NOMO-1 treated with dmso at 0.1 percent for 144 hours (cell line): ENCODE measurements around the gene RPS18.
A peak's percentile ranks its signal among the peaks of the same experiment; 100 is the strongest.
"Not testable (repeated sequence)": the region's sequence is repeated elsewhere in the genome, so short reads cannot be mapped to it uniquely, and the experiment has no call there.

Experiments
- DNase-seq: peaks from one replicate; lab custom pipeline; 2025; ENCODE audit not compliant: unreplicated experiment; lab: John Stamatoyannopoulos, UW

Gene RPS18

DNA sequence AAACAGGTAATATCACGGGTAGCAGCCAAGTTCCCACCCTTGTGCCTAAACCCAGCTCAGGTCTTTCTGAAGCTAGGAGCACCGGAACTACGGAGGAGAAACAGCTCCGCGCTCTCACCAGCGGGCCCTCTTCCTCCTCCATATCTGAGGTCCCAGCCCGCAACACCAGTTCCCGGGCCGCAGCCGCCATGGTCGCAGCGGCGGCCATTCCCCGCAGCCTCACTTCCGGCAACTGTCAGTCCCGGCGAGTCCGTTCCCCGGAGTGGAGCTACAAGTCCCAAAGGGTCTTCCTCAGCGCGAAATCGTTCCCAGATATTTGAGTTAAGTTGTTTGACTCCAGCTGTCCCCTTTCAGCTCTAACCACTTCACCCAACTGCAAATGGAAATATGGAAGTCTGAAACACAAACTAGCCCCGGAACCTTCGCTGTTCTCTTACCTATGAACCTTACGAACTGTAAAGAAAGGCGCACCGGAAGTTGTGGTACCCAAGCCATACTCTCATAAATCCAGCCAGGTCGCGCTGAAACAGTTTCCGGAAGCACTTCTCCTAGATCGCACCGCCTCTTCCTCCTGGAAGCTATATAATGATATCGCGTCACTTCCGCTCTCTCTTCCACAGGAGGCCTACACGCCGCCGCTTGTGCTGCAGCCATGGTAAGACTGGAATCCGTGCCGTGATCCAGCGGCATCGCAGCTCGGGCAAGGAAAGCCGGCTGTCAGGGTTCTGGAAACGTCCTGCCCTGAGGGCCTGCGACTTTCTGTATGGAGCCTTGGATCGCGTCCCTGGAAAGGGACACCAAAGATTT, at the start of gene RPS18, which contains the start of gene VPS52:
Gene RPS18, plus strand, starts transcription at position 608 of the 807 bp plus-strand sequence. Its CDS starts 45 bp downstream, at position 653.
Gene VPS52, minus strand, starts transcription at position 409 of the 807 bp plus-strand sequence. Its CDS starts 201 bp downstream, at position 208.
- peak; percentile 91 for DNase-seq

- DNase-seq = not testable (repeated sequence)
Measured at GRCh38 chr6:33226503-33227120, 45.3 kb upstream of the RPS18 start.

- no peak for DNase-seq
Measured at GRCh38 chr6:33235221-33235634, 36.6 kb upstream of the RPS18 start.

DNA sequence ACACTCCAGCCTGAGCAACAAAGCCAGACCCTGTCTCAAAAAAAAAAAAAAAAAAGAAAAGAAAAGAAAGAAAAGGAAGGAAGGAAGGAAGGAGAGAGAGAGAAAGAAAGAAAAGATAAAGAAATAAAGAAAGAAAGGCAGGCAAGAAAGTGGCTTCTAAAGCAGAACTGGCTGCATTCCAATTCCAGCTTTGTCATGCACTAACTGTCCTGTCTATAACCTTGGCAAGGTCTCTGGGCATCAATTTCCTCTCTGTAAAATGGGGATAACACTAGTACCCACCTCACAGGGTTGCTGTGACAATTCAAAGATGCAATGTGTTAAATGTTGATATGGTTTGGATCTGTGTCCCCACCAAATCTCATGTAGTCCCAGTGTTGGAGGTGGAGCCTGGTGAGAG, 35.5 kb upstream of the RPS18 start:
- DNase-seq = no peak

DNA sequence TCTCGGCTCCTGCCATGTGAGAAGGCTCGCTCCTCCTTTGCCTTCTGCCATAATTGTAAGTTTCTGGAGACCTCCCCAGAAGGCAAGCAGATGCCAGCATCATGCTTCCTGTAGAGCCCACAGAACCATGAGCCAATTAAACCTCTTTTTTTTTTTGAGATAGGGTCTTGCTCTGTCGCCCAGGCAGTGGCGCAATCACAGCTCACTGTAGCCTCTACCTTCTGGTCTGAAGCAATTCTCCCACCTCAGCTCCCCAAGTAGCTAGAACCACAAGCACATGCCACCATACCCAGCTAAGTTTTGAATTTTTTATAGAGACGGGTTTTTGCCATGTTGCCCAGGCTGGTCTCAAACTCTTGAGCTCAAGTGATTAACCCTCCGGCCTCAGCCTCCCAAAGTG, 35.0 kb upstream of the RPS18 start:
- no peak for DNase-seq

- no peak for DNase-seq
Measured at GRCh38 chr6:33237741-33238140, 34.1 kb upstream of the RPS18 start.

DNA sequence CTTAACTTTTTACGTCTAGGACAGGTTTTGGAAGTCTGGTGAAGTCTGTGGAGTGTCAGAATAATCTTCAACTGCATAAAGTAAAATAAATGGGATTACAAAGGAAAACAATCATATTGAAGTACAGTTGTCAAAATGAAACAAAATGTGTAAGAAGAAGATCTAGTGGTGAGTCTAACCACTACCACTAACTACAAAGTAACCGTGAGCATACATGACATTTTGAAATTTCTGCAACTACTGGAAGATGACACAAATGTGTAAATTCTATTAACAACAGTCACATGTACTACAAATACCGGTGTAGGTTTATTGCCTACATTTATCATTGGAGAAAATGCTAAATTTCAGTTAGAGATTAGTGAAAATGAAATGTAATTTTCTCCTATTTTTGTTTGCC, 29.9 kb upstream of the RPS18 start:
- no peak for DNase-seq

GRCh38 chr6:33243476-33243875, 28.4 kb upstream of the RPS18 start:
- no peak for DNase-seq

DNA sequence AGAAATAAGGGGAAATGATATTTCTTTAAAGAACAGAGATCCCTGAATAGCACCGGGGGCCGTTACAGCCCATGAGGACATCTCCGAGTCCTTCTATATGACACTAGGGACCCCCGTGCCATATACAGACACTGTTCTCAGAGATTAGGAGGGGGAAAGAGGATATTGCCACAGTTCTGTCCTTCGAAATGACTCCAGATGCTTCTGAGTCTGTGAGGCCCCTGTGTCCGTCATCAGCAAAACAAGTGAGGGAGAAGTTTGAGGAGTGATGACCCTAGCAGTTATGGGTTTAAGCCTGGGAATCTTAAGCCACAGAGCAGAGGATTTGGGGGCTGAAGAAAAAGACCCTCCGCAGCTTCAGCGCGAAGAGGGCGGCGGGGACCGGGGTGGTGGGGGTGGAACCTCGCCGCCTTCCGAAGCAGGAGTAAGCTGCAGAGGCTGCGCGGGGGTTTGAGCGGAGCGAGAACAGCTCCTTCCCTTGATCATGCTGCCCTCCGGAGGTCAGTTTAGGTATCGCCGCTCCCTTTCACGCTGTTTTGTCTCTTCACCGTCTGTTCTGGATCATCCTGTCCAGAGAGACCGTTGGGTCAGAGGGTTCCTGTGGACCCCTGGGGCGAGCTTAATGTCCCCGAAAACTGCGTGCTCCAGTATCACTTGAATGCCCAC, 23.8 kb upstream of the RPS18 start:
- DNase-seq = peak; percentile 66

DNA sequence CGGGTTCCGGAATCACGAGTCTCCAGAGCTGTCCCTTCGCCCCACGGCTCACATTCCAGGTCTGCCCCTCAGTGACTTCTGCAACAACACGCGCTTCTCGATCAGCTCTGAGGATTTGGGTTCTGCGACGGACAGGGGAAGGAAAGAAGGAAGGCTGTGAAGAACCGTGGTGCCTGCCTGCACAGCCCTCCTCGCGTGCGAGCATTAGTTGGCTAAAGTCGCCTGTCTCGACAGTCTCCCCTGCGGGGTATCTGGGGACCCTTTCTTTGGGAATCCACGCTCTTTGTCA, 23.3 kb upstream of the RPS18 start:
- no peak for DNase-seq

DNA sequence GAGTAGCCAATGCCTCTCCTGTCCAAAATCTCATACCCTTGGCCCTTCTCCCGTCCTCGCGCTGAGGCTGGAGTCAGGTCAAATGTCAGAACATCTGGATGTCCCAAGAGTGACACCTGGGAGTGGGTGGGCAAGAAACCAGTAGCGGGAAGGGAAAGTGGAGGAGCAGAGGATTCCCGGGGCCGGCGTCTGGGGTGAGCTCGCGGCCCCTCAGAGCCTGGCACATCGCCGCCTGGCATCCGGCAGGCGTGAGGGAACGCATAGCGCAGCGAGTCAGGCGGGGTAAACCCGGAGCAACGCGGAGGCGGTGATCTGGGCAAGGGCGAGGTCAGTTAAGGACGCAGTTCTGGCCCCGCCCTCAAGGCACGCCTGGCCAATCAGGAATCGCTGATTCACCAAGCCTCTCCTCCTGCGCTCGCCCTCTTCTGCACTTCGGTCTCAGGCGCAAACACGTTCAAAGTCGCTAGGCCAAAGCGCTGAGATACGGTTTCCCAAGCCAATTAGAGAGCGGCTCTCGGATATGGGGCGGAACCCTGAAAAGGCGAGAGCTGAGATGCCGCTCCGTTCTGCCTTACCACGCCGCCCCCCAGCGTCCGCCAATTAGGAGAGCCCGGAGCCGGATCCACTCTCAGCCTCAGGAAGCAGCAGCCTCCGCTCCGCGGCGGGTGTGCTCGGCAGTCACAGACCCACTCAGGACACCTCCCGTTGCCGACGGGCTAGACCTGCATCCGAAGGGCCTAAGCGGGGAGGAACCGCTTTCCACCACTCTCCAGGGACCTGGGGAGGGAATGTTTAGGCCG, 22.7 kb upstream of the RPS18 start:
- DNase-seq = peak; percentile 99

DNA sequence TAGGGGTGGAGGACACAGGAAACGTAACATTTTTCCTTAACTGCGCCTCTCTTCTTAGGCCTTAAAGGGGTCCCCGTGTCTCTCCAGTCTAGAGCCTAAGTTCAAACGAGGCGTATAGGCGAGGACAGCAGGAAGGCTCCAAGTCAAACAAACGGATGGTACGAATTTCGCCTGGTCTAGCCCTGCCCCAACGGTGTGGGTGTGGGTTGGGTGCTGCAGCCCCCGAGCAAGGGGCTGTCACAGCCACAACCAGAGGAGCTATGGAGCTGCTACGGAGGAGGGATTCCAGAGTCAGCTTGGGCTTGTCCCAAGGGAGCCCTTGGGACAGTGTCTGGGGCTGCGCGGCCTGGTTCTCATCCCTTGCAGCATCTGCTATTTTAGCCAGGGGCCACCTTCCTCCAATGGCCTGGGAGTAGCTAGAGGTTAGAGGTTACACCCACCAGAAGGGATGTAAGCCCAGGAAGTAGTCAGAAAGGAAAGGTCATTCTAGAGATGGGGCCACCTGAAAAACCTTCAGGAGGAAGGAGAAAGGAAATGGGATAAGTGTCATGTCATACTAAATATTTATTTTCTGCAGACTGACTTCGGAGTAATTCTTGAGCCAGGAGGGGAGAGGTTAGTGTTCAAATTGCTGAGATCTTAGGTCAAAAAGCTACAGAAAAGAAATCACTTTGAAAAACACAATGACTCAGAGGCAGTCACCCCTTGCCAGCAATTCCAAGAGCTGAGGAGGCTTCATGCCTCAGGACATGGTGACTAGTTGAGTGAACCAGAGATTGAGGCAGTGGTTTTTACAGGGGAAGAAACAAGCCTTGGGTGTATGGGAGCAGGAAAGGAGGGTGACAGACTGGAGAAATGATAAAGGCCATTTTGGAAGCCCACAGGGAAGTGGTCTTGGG, 21.9 kb upstream of the RPS18 start:
- no peak for DNase-seq

GRCh38 chr6:33250731-33251130, 21.1 kb upstream of the RPS18 start:
- DNase-seq = no peak

DNA sequence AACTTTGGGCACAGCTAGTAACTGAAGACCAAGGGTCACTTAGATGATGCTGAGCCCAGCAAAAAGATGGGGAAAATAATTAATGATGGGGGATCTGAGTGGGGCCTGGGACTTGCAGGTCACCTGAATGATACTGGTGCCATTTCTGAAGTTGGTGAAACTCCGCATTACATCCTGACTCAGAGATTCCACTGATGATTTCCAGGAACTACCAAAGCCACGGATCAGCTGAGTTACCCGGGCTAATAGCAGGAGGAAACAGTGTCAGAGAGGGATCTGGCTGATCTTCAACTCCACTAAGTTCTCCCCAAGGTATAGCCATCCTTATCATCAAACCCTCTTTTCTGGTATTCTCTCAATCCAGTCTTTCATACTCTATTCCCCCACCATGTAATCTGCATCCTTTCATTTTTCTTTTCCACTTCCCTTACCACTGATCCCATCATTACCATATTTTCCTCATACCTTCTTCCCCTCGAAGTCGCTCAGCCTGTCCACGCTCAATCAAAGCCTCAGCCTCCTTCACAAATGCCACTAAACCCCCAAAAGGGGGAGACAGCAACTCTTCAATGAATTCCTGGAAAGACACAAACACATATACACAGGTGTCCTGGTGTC, 20.4 kb upstream of the RPS18 start:
- no peak for DNase-seq

GRCh38 chr6:33252759-33253158, 19.1 kb upstream of the RPS18 start:
- no peak for DNase-seq

DNA sequence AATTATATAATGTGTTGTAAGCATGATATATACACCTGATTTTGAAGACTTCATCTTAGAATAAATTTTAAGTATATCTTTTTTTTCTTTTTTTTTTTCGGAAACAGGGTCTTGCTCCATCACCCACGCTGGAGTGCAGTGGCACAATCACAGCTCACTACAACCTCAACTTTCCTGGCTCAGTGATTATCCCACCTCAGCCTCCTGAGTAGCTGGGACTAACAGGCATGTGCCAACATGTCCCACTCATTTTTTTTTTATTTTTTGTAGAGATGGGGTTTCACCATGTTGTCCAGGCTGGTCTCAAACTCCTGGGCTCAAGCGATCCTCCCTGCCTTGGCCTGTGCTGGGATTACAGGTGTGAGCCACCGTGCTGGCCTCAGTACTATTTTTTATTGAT, 17.3 kb upstream of the RPS18 start:
- DNase-seq = no peak

- DNase-seq = no peak
Measured at GRCh38 chr6:33259032-33259431, 12.8 kb upstream of the RPS18 start.

- not testable (repeated sequence) for DNase-seq
Measured at GRCh38 chr6:33262490-33262889, 9.4 kb upstream of the RPS18 start.

DNA sequence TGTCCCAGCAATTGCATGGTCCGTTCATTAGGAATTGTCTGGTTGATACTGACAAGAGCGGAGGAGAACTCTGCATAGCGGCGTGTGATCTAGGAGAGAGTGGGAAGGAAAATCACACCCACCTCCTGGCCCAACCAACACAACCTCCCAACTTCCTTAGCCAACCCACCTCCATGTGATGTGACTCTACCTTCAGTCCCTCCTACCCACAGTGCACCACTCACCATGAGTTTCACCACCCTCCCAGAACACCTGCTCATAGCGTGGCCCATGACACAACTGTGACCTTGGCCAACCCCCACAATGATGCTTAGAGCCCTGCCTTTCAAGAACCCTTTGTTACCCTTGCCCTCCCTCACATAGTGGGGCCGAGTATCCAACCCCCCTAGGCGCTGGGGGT, 7.9 kb upstream of the RPS18 start:
- DNase-seq = no peak

GRCh38 chr6:33271117-33271467, 783 bp upstream of the RPS18 start:
- no peak for DNase-seq
